Endodermal cell (in vitro differentiated cells): ENCODE data around the gene KIF1A. TPM values are rescaled to one million over a fixed set of nuclear protein-coding genes. Genes with fewer than 3 reads are reported as not detected.

ENCODE experiments used
- DNase-seq: peaks from one replicate; pipeline ENCODE4 v3.0.0-alpha.2; 2017
- H3K27ac ChIP-seq: 2 replicates; pipeline ENCODE4 v1.5.1; 2013; ENCODE audit warnings: mild to moderate bottlenecking, low read depth, low read length, moderate library complexity
- H3K27me3 ChIP-seq: 2 replicates; pipeline ENCODE4 v1.6.1; 2013; ENCODE audit warnings: mild to moderate bottlenecking, low read length, moderate library complexity; ENCODE audit not compliant: insufficient read depth, control insufficient read depth, poor library complexity, severe bottlenecking
- H3K36me3 ChIP-seq: 2 replicates; pipeline ENCODE4 v1.7.0; 2013; ENCODE audit warnings: mild to moderate bottlenecking, low read length, moderate library complexity; ENCODE audit not compliant: control insufficient read depth, insufficient read depth
- H3K4me1 ChIP-seq: one replicate; pipeline ENCODE4 v1.7.0; 2013; ENCODE audit warnings: low read length; ENCODE audit not compliant: control insufficient read depth, insufficient read depth
- H3K4me3 ChIP-seq: 2 replicates; pipeline ENCODE4 v1.5.1; 2013; ENCODE audit warnings: mild to moderate bottlenecking, low read length, moderate library complexity
- H3K9ac ChIP-seq: 2 replicates; pipeline ENCODE4 v1.6.1; 2013; ENCODE audit warnings: mild to moderate bottlenecking, low read length, moderate library complexity; ENCODE audit not compliant: poor library complexity, severe bottlenecking; ENCODE audit errors: extremely low read depth
- H3K9me3 ChIP-seq: 2 replicates; pipeline ENCODE4 v1.6.1; 2013; ENCODE audit warnings: mild to moderate bottlenecking, low read length, moderate library complexity; ENCODE audit not compliant: control insufficient read depth
- H3K27ac Mint-ChIP-seq: 2 replicates; pipeline ENCODE4 v1.8.0; 2020; ENCODE audit warnings: mixed read lengths
- H3K27me3 Mint-ChIP-seq: 2 replicates; pipeline ENCODE4 v1.8.0; 2021; ENCODE audit warnings: mild to moderate bottlenecking, mixed read lengths; ENCODE audit not compliant: insufficient read depth
- H3K36me3 Mint-ChIP-seq: 2 replicates; pipeline ENCODE4 v1.8.0; 2020; ENCODE audit warnings: low read depth, mixed read lengths
- H3K4me1 Mint-ChIP-seq: 2 replicates; pipeline ENCODE4 v1.8.0; 2020; ENCODE audit warnings: mixed read lengths
- H3K4me3 Mint-ChIP-seq: 2 replicates; pipeline ENCODE4 v1.8.0; 2020; ENCODE audit warnings: mild to moderate bottlenecking, moderate library complexity, mixed read lengths
- H3K9me3 Mint-ChIP-seq: 2 replicates; pipeline ENCODE4 v1.8.0; 2020; ENCODE audit warnings: mild to moderate bottlenecking, mixed read lengths
- WGBS, 2 experiments: methylation state at CpG; one replicate each; pipeline versions ENCODE4 v1.1.5 to v1.1.7; 2013; ENCODE audit warnings: missing lambda C conversion rate in 2 of 2, mixed read lengths in 1 of 2; ENCODE audit not compliant: insufficient coverage in 1 of 2, insufficient read length in 1 of 2; 5-methylcytosine and 5-hydroxymethylcytosine counted together
- total RNA-seq, 2 donors: library from RNA; stranded (reverse); fragmentation: NEBNext Ultra II Directional in 1 of 2; extraction: Animal tissue kit (Norgen Biotek cat#: 25700) in 1 of 2; gene quantifications; 2 replicates in 1 of 2; 3 replicates in 1 of 2; pipeline ENCODE4 v1.2.1, GENCODE V29; 2021
- TF ChIP-seq, protein P1 (sequence below): fragments of 200-600 bp; sonication (generic); conservative IDR thresholded peaks from 2 replicates; pipeline ENCODE4 v1.5.0; 2021; ENCODE audit warnings: antibody characterized with exemption, mild to moderate bottlenecking

Gene KIF1A
- total RNA-seq, 2 donors from 2014 or later: 58.8 to 83.1 TPM

GRCh38 chr2:240832921-240833494 is 13.0 kb upstream of the KIF1A start:
- 88 to 89% methylated on average over 10 to 13 of the region's 13 CpGs for WGBS, 2 experiments
- no peak overlapping the region for H3K27ac Mint-ChIP-seq
- Histone ChIP-seq H3K9me3 (no peaks in the 10 kb centered on the region), H3K27me3 (peaks cover 52% of the 10 kb centered on the region), H3K36me3 (no peaks in the 10 kb centered on the region), H3K4me1 (no peaks in the 10 kb centered on the region), H3K4me3 (no peak overlapping the region), H3K9ac (no peak overlapping the region), H3K27ac (no peak overlapping the region)
- TF ChIP-seq, protein P1, sequence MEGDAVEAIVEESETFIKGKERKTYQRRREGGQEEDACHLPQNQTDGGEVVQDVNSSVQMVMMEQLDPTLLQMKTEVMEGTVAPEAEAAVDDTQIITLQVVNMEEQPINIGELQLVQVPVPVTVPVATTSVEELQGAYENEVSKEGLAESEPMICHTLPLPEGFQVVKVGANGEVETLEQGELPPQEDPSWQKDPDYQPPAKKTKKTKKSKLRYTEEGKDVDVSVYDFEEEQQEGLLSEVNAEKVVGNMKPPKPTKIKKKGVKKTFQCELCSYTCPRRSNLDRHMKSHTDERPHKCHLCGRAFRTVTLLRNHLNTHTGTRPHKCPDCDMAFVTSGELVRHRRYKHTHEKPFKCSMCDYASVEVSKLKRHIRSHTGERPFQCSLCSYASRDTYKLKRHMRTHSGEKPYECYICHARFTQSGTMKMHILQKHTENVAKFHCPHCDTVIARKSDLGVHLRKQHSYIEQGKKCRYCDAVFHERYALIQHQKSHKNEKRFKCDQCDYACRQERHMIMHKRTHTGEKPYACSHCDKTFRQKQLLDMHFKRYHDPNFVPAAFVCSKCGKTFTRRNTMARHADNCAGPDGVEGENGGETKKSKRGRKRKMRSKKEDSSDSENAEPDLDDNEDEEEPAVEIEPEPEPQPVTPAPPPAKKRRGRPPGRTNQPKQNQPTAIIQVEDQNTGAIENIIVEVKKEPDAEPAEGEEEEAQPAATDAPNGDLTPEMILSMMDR: no peak
- H3K9me3 Mint-ChIP-seq: no peaks in the 10 kb centered on the region
- H3K4me1 Mint-ChIP-seq: no peaks in the 10 kb centered on the region
- no peaks in the 10 kb centered on the region for H3K36me3 Mint-ChIP-seq
- DNase-seq: no peak
- peaks cover 60% of the 10 kb centered on the region for H3K27me3 Mint-ChIP-seq
- H3K4me3 Mint-ChIP-seq: no peak overlapping the region

DNA sequence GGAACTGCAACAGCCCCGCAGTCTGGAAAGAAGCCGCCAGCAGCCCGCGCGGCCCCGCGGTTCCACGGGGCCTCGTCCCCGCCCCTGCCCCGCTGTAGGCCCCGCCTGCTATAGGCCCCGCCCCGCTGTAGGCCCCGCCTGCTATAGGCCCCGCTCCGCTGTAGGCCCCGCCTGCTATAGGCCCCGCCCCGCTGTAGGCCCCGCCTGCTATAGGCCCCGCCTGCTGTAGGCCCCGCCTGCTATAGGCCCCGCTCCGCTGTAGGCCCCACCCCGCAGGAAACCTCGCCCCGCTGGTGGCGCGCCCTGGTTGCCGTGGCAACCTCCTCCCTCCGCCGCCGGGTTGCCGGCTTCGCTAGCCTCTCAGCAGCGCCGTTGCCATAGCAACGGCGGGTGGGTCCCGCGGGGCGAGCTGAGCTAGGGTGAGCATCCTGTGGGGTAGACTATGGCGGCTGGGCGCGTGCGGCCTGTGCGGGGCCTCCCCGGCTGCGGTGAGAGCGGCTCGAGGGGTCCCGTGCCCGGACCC is 12.2 kb upstream of the KIF1A start:
- Histone ChIP-seq H3K36me3 (no peaks in the 10 kb centered on the region), H3K9ac (no peak overlapping the region), H3K4me3 (peak overlapping the region; percentile 66), H3K4me1 (no peaks in the 10 kb centered on the region), H3K27ac (no peak overlapping the region), H3K9me3 (no peaks in the 10 kb centered on the region), H3K27me3 (peaks cover 58% of the 10 kb centered on the region)
- DNase-seq: peak; percentile 99
- peak overlapping the region; percentile 46 for H3K4me3 Mint-ChIP-seq
- WGBS, 2 experiments: 8 to 14% methylated on average over 13 to 54 of the region's 54 CpGs
- no peaks in the 10 kb centered on the region for H3K9me3 Mint-ChIP-seq
- H3K36me3 Mint-ChIP-seq: no peaks in the 10 kb centered on the region
- TF ChIP-seq, protein P1: no peak
- peaks cover 67% of the 10 kb centered on the region for H3K27me3 Mint-ChIP-seq
- H3K4me1 Mint-ChIP-seq: no peaks in the 10 kb centered on the region
- H3K27ac Mint-ChIP-seq: no peak overlapping the region

DNA sequence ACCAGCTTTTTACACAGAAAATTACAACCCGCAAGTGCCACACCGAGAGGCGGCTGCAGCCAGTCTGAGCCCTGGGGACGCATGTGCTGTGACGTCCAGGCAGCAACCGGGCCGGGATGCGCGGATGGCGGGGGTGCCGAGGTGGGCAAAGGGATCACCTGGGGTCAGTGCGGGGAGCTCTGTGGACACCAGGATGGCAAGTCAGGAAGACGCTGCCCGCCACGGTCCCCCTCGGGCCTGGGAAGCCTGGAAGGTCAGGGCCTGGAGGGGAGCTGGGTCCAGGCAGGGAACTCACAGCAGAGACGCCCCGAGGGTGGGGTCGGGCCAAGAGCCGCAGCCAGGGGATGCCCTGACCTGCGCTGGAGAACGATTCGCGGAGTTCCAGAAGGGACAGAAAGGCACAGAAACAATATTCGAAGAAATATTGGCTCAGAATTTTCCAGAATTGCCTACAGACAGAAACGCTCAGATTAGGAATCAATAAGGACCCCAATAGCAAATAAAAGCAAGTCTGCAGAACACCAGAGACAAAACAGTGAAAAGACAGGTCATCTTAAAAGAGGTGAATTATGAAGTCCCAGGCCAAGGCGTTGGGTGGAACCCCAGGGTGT is 11.7 kb upstream of the KIF1A start:
- Mint-ChIP-seq H3K27me3 (peaks cover 68% of the 10 kb centered on the region), H3K4me3 (peak overlapping the region; percentile 46), H3K27ac (no peak overlapping the region), H3K36me3 (no peaks in the 10 kb centered on the region), H3K4me1 (no peaks in the 10 kb centered on the region), H3K9me3 (no peaks in the 10 kb centered on the region)
- no peak overlapping the region for H3K9ac ChIP-seq
- no peaks in the 10 kb centered on the region for H3K4me1 ChIP-seq
- DNase-seq: peak; percentile 71
- TF ChIP-seq, protein P1: no peak
- peaks cover 62% of the 10 kb centered on the region for H3K27me3 ChIP-seq
- no peaks in the 10 kb centered on the region for H3K36me3 ChIP-seq
- WGBS, 2 experiments: 18 to 20% methylated on average over 16 to 27 of the region's 27 CpGs
- no peak overlapping the region for H3K27ac ChIP-seq
- H3K9me3 ChIP-seq: no peaks in the 10 kb centered on the region
- H3K4me3 ChIP-seq: peak overlapping the region; percentile 66
